HUES6 (cell line): ENCODE results near the gene STRIT1.
A peak's percentile ranks its signal among the peaks of the same experiment; 100 is the strongest.

Experiments used
- H3K27ac ChIP-seq: 2 replicates; pipeline ENCODE4 v1.7.0; 2013; ENCODE audit warnings: low read depth, mild to moderate bottlenecking, low read length, inconsistent platforms
- H3K27me3 ChIP-seq: 2 replicates; pipeline ENCODE4 v1.6.1; 2013; ENCODE audit warnings: low read length; ENCODE audit not compliant: control insufficient read depth, insufficient read depth
- H3K36me3 ChIP-seq: 2 replicates; pipeline ENCODE4 v1.6.1; 2013; ENCODE audit warnings: low read length; ENCODE audit not compliant: control insufficient read depth, insufficient read depth
- H3K4me1 ChIP-seq: 2 replicates; pipeline ENCODE4 v1.6.1; 2013; ENCODE audit warnings: low read length; ENCODE audit not compliant: control insufficient read depth, insufficient read depth
- H3K4me3 ChIP-seq: 2 replicates; pipeline ENCODE4 v1.5.1; 2013; ENCODE audit warnings: low read depth, low read length
- H3K9ac ChIP-seq: one replicate; pipeline ENCODE4 v1.6.1; 2013; ENCODE audit warnings: mild to moderate bottlenecking, low read length
- H3K9me3 ChIP-seq: 2 replicates; pipeline ENCODE4 v1.6.1; 2013; ENCODE audit warnings: low read depth, low read length; ENCODE audit not compliant: control insufficient read depth, insufficient read depth

STRIT1 gene

GRCh38 chr3:155327430-155327829 lies 33.9 kb upstream of the STRIT1 start:
- no peaks in the 10 kb centered on the region for H3K9me3 ChIP-seq
- no peak overlapping the region for H3K4me3 ChIP-seq
- H3K9ac ChIP-seq, result no peak overlapping the region
- no peaks in the 10 kb centered on the region; the same call in 1 of the 2 replicates for H3K4me1 ChIP-seq
- no peaks in the 10 kb centered on the region for H3K36me3 ChIP-seq
- H3K27me3 ChIP-seq, result no peaks in the 10 kb centered on the region
- no peak overlapping the region for H3K27ac ChIP-seq

GRCh38 chr3:155326901-155327300 lies 33.4 kb upstream of the STRIT1 start:
- H3K36me3 ChIP-seq, result no peaks in the 10 kb centered on the region
- no peaks in the 10 kb centered on the region; the same call in 1 of the 2 replicates for H3K4me1 ChIP-seq
- no peak overlapping the region for H3K27ac ChIP-seq
- H3K9ac ChIP-seq, result no peak overlapping the region
- no peak overlapping the region for H3K4me3 ChIP-seq
- no peaks in the 10 kb centered on the region for H3K9me3 ChIP-seq
- no peaks in the 10 kb centered on the region for H3K27me3 ChIP-seq

- Histone ChIP-seq H3K9me3 (no peaks in the 10 kb centered on the region), H3K27ac (no peak overlapping the region), H3K27me3 (no peaks in the 10 kb centered on the region), H3K4me1 (no peaks in the 10 kb centered on the region; the same call in 1 of the 2 replicates), H3K4me3 (no peak overlapping the region), H3K9ac (no peak overlapping the region), H3K36me3 (no peaks in the 10 kb centered on the region)
Observed at GRCh38 chr3:155326244-155326643, 32.8 kb upstream of the STRIT1 start.

- no peaks in the 10 kb centered on the region; the same call in 1 of the 2 replicates for H3K4me1 ChIP-seq
- no peaks in the 10 kb centered on the region for H3K27me3 ChIP-seq
- H3K36me3 ChIP-seq, result no peaks in the 10 kb centered on the region
- H3K27ac ChIP-seq, result no peak overlapping the region
- H3K9me3 ChIP-seq, result no peaks in the 10 kb centered on the region
- no peak overlapping the region for H3K9ac ChIP-seq
- peak overlapping the region; percentile 16; the same call in 1 of the 2 replicates for H3K4me3 ChIP-seq
Observed at GRCh38 chr3:155325263-155325835, 31.9 kb upstream of the STRIT1 start.

GRCh38 chr3:155323063-155323666 lies 29.7 kb upstream of the STRIT1 start:
- no peaks in the 10 kb centered on the region for H3K9me3 ChIP-seq
- no peak overlapping the region for H3K27ac ChIP-seq
- no peaks in the 10 kb centered on the region for H3K27me3 ChIP-seq
- H3K9ac ChIP-seq, result no peak overlapping the region
- H3K4me1 ChIP-seq, result no peaks in the 10 kb centered on the region; the same call in 1 of the 2 replicates
- H3K36me3 ChIP-seq, result no peaks in the 10 kb centered on the region
- H3K4me3 ChIP-seq, result no peak overlapping the region

- Histone ChIP-seq H3K27me3 (no peaks in the 10 kb centered on the region), H3K4me3 (no peak overlapping the region), H3K9ac (no peak overlapping the region), H3K4me1 (no peaks in the 10 kb centered on the region; the same call in 1 of the 2 replicates), H3K27ac (no peak overlapping the region), H3K36me3 (no peaks in the 10 kb centered on the region), H3K9me3 (no peaks in the 10 kb centered on the region)
Observed at GRCh38 chr3:155321418-155321817, 27.9 kb upstream of the STRIT1 start.

GRCh38 chr3:155320934-155321333 lies 27.5 kb upstream of the STRIT1 start:
- H3K9me3 ChIP-seq, result no peaks in the 10 kb centered on the region
- H3K4me3 ChIP-seq, result no peak overlapping the region
- H3K4me1 ChIP-seq, result no peaks in the 10 kb centered on the region; the same call in 1 of the 2 replicates
- no peaks in the 10 kb centered on the region for H3K36me3 ChIP-seq
- no peaks in the 10 kb centered on the region for H3K27me3 ChIP-seq
- no peak overlapping the region for H3K9ac ChIP-seq
- H3K27ac ChIP-seq, result no peak overlapping the region

GRCh38 chr3:155318740-155319139 lies 25.3 kb upstream of the STRIT1 start:
- Histone ChIP-seq H3K9ac (no peak overlapping the region), H3K27ac (no peak overlapping the region), H3K4me3 (no peak overlapping the region), H3K27me3 (no peaks in the 10 kb centered on the region), H3K36me3 (no peaks in the 10 kb centered on the region), H3K4me1 (no peaks in the 10 kb centered on the region; the same call in 1 of the 2 replicates), H3K9me3 (no peaks in the 10 kb centered on the region)

GRCh38 chr3:155317211-155317610 lies 23.7 kb upstream of the STRIT1 start:
- Histone ChIP-seq H3K4me3 (no peak overlapping the region), H3K9ac (no peak overlapping the region), H3K4me1 (peaks cover 7% of the 10 kb centered on the region; the same call in 1 of the 2 replicates), H3K9me3 (no peaks in the 10 kb centered on the region), H3K36me3 (no peaks in the 10 kb centered on the region), H3K27ac (no peak overlapping the region), H3K27me3 (no peaks in the 10 kb centered on the region)

GRCh38 chr3:155316426-155316825 lies 22.9 kb upstream of the STRIT1 start:
- Histone ChIP-seq H3K27ac (no peak overlapping the region), H3K4me1 (peaks cover 7% of the 10 kb centered on the region; the same call in 1 of the 2 replicates), H3K4me3 (no peak overlapping the region), H3K36me3 (no peaks in the 10 kb centered on the region), H3K9me3 (no peaks in the 10 kb centered on the region), H3K27me3 (no peaks in the 10 kb centered on the region), H3K9ac (no peak overlapping the region)

GRCh38 chr3:155313916-155314315 lies 20.4 kb upstream of the STRIT1 start:
- H3K27me3 ChIP-seq, result no peaks in the 10 kb centered on the region
- H3K4me3 ChIP-seq, result no peak overlapping the region
- H3K27ac ChIP-seq, result no peak overlapping the region
- no peak overlapping the region for H3K9ac ChIP-seq
- H3K36me3 ChIP-seq, result no peaks in the 10 kb centered on the region
- peaks cover 7% of the 10 kb centered on the region; the same call in 1 of the 2 replicates for H3K4me1 ChIP-seq
- no peaks in the 10 kb centered on the region for H3K9me3 ChIP-seq
